Activated CD4-positive, alpha-beta T cell treated with anti-CD3 and anti-CD28 coated beads for 36 hours (primary cell): Measurements from ENCODE around the gene POP7. TPM values are rescaled to one million over a fixed set of nuclear protein-coding genes. Genes with fewer than 3 reads are reported as not detected.
"Not testable (repeated sequence)": the region's sequence is repeated elsewhere in the genome, so short reads cannot be mapped to it uniquely, and the experiment has no call there.

Experiments
- ATAC-seq: fragments of 200-7000 bp; cut with Tn5 transposase; one replicate; pipeline ENCODE4 v1.10.0; 2021; ENCODE audit warnings: mild to moderate bottlenecking, moderate library complexity
- CTCF ChIA-PET: fragments of 350-600 bp; sonication (Branson Sonifier 250); formaldehyde crosslinking; loops from one replicate; lab custom pipeline; 2021; ENCODE audit warnings: antibody characterized with exemption; lab: Charles Lee
- POLR2A ChIA-PET: fragments of 350-600 bp; sonication (Branson Sonifier 250); formaldehyde crosslinking; loops from one replicate; lab custom pipeline; 2021; ENCODE audit warnings: antibody characterized with exemption, inconsistent platforms; lab: Charles Lee
- DNase-seq: peaks from one replicate; pipeline ENCODE4 v3.0.0-alpha.2; 2020
- H3K27ac Mint-ChIP-seq: one replicate; pipeline ENCODE4 v1.8.0; 2021; ENCODE audit warnings: mixed read lengths
- H3K27me3 Mint-ChIP-seq: one replicate; pipeline ENCODE4 v1.8.0; 2021; ENCODE audit warnings: mixed read lengths
- H3K36me3 Mint-ChIP-seq: one replicate; pipeline ENCODE4 v1.8.0; 2021; ENCODE audit warnings: low read depth, mixed read lengths
- H3K4me1 Mint-ChIP-seq: one replicate; pipeline ENCODE4 v1.8.0; 2021; ENCODE audit warnings: mixed read lengths
- H3K4me3 Mint-ChIP-seq: one replicate; pipeline ENCODE4 v1.8.0; 2021; ENCODE audit warnings: mild to moderate bottlenecking, moderate library complexity, mixed read lengths
- H3K9me3 Mint-ChIP-seq: one replicate; pipeline ENCODE4 v1.8.0; 2021; ENCODE audit warnings: low read depth, mixed read lengths
- intact Hi-C, 2 experiments: fragments of 100-400 bp; cut with DNase I in 1 of 2; cut with micrococcal nuclease in 1 of 2; formaldehyde crosslinking; loops; one replicate each; pipeline versions ENCODE4 v1.14.2 to v1.15.1; 2022 to 2024; cut with DNase I, micrococcal nuclease
- total RNA-seq, 2 experiments: library from RNA; stranded (reverse); gene quantifications; one replicate each; pipeline ENCODE4 v1.2.3, GENCODE V29; 2021

POP7 gene
- total RNA-seq, 2 experiments from 2014 or later, result 46.1 to 59.4 TPM

DNA sequence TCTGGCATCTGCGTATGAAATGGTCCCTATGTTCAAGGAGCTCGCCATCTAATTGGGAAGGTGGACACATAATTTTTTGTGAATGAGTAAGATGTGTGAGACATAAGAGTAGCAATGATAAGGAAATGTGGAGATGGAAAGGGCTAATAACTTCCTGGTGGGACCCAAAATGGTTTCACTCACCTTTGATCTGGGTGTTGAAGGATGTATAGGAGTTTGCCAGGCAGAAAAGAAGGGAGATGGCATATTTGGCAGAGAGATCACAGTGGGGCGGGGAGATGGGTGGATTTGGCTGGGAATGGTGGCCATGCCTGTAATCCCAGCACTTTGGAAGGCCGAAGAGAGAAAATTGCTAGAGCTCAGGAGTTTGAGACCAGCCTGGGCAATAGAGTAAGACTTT is 4.5 kb downstream of the POP7 start:
- intact Hi-C loops, result no loop called here
- Mint-ChIP-seq H3K36me3 (peaks cover 12% of the 10 kb centered on the region), H3K4me3 (no peak overlapping the region), H3K27ac (no peak overlapping the region), H3K27me3 (no peaks in the 10 kb centered on the region), H3K4me1 (peaks cover 12% of the 10 kb centered on the region), H3K9me3 (no peaks in the 10 kb centered on the region)
- ChIA-PET POLR2A (no interaction called here), CTCF (no interaction called here)
- ATAC-seq (no peak), DNase-seq (no peak)

DNA sequence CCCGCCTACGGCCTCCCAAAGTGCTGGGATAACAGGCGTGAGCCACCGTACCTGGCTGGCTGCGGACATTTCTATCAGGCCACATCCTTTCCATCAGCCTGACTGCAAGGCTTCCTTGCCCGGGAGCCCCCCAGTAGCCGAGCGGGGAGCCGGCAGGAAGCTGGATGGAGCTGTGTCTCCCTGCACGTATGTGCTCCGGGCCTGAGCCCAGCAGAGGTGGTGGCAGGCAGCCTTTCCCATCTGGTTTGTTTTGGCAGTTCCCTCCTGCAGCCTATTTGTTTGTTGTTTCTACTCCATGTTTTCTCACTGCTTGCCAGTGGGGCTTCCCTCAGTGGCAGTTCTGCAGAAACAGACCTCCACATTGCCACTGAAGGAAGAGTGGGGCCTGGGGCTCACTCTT is 5.4 kb downstream of the POP7 start:
- ChIA-PET POLR2A (no interaction called here), CTCF (no interaction called here)
- no peak for ATAC-seq
- Mint-ChIP-seq H3K4me1 (peaks cover 12% of the 10 kb centered on the region), H3K27me3 (no peaks in the 10 kb centered on the region), H3K36me3 (peaks cover 12% of the 10 kb centered on the region), H3K27ac (no peak overlapping the region), H3K9me3 (no peaks in the 10 kb centered on the region), H3K4me3 (no peak overlapping the region)
- DNase-seq, result no peak
- intact Hi-C loops, result no loop called here

DNA sequence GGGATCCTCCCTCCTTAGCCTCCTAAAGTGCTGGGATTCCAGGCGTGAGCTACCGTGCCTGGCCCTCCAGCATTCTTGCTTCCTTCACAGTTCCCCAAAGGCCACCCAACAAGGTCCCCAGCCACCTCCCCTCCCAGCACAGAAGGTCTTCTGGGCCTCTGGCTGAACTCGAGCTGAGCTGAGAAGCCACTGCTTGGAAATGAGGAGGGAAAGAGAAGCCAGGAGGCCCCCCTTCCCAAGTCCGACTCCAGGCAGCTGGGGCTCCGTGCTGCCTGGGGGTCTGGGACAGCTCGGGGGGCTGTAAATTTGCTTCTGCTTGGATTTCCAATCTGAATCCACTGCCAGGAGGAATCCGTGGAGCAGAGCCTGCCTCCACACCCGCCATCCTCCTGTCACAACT is 8.8 kb downstream of the POP7 start:
- DNase-seq (no peak), ATAC-seq (no peak)
- CTCF ChIA-PET, result interaction anchor here (0.6 to 1.4 kb wide), 4 partner anchors 8 to 142 kb away, joined by 3 to 4 read pairs (median 3); partner anchors contain the start of gene POP7
- POLR2A ChIA-PET, result no interaction called here
- H3K27ac Mint-ChIP-seq, result no peak overlapping the region
- peaks cover 7% of the 10 kb centered on the region for H3K9me3 Mint-ChIP-seq
- H3K27me3 Mint-ChIP-seq, result peaks cover 10% of the 10 kb centered on the region
- H3K4me1 Mint-ChIP-seq, result no peaks in the 10 kb centered on the region
- intact Hi-C loops, result no loop called here
- H3K36me3 Mint-ChIP-seq, result peaks cover 1% of the 10 kb centered on the region
- H3K4me3 Mint-ChIP-seq, result no peak overlapping the region

DNA sequence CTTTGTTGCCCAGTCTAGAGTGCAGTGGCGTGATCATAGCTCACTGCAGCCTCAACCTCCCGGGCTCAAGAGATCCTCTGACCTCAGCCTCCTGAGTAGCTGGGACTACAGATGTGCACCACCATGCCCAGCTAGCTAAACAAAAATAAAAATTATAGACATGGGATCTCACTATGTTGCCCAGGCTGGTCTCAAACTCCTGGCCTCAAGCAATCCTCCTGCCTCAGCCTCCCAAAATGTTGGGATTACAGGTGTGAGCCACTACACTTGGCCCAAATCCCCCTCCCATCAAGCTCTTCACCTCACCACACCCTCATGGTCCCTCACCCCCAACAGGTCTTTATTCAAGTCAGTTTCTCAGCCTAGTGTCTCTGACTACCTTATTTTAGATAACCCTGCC is 11.2 kb downstream of the POP7 start:
- H3K4me3 Mint-ChIP-seq, ATAC-seq, H3K27ac Mint-ChIP-seq, intact Hi-C loops, H3K36me3 Mint-ChIP-seq, H3K9me3 Mint-ChIP-seq, POLR2A ChIA-PET, DNase-seq, H3K4me1 Mint-ChIP-seq: not testable (repeated sequence)
- CTCF ChIA-PET, result interaction anchor here (0.6 to 2.4 kb wide), 4 partner anchors 8 to 118 kb away, joined by 3 to 7 read pairs (median 6); no protein-coding TSS in a partner anchor
- H3K27me3 Mint-ChIP-seq, result peaks cover 23% of the 10 kb centered on the region

DNA sequence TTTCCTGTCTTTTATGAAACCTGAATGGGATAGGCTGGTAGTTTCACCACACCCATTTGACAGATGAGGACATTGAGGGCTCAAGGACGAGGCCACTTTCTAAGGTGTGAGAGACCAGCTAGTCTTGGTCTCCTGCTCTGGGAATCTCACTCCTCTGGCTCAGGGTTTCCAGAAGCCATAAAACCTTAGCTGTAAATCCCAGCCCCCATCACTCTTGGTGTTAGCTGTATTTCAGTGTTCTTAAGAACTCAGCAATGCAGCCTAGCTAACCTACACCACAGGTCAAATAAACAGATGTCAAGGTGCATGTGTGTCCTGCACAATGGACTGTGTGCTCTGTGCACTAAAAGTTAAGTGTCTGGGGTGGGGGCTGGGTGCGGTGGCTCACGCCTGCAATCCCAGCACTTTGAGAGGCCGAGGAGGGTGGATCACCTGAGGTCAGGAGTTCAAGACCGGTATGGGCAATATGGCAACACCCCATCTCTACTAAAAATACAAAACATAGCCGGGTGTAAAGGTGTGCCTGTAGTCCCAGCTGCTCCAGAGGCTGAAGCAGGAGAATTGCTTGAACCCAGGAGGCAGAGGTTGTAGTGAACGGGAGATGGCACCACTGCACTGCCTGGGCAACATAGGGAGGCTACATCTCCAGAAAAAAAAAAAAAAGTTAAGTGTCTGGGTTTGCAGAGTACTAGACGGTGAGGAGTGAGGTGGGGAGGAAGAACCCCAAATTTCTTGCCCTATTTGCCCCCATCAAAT is 13.8 kb downstream of the POP7 start:
- H3K36me3 Mint-ChIP-seq, result peaks cover 1% of the 10 kb centered on the region
- CTCF ChIA-PET, result interaction anchor here (0.7 kb wide), 1 partner anchor 160 kb away, joined by 4 read pairs; no protein-coding TSS in a partner anchor
- peaks cover 2% of the 10 kb centered on the region for H3K4me1 Mint-ChIP-seq
- no peak for DNase-seq
- no peak for ATAC-seq
- H3K4me3 Mint-ChIP-seq, result no peak overlapping the region
- H3K27me3 Mint-ChIP-seq, result peaks cover 37% of the 10 kb centered on the region
- POLR2A ChIA-PET, result no interaction called here
- intact Hi-C loops, result no loop called here
- peaks cover 7% of the 10 kb centered on the region for H3K9me3 Mint-ChIP-seq
- H3K27ac Mint-ChIP-seq, result no peak overlapping the region

DNA sequence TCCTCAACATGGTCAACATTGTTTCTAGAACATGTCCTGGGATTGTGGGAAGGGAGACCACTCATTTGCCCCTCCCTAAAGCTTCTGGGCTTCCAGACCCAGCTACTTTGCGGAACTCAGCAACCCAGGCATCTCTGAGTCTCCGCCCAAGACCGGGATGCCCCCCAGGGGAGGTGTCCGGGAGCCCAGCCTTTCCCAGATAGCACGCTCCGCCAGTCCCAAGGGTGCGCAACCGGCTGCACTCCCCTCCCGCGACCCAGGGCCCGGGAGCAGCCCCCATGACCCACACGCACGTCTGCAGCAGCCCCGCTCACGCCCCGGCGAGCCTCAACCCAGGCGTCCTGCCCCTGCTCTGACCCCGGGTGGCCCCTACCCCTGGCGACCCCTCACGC is 14.4 kb downstream of the POP7 start, which contains the start of gene EPO:
Gene EPO (plus strand): TSS at position 190 of the 392 bp plus-strand sequence. CDS start 513 bp downstream, outside the sequence.
- H3K4me3 Mint-ChIP-seq, result no peak within 1 kb of the TSS
- DNase-seq, result no peak
- H3K36me3 Mint-ChIP-seq, result peaks cover 1% of the 10 kb centered on the region
- CTCF ChIA-PET, result no interaction called here
- H3K27me3 Mint-ChIP-seq, result peaks cover 37% of the 10 kb centered on the region
- peaks cover 5% of the 10 kb centered on the region for H3K4me1 Mint-ChIP-seq
- ATAC-seq, result no peak
- POLR2A ChIA-PET, result no interaction called here
- peaks cover 7% of the 10 kb centered on the region for H3K9me3 Mint-ChIP-seq
- intact Hi-C loops, result no loop called here
- H3K27ac Mint-ChIP-seq, result no peak within 1 kb of the TSS

DNA sequence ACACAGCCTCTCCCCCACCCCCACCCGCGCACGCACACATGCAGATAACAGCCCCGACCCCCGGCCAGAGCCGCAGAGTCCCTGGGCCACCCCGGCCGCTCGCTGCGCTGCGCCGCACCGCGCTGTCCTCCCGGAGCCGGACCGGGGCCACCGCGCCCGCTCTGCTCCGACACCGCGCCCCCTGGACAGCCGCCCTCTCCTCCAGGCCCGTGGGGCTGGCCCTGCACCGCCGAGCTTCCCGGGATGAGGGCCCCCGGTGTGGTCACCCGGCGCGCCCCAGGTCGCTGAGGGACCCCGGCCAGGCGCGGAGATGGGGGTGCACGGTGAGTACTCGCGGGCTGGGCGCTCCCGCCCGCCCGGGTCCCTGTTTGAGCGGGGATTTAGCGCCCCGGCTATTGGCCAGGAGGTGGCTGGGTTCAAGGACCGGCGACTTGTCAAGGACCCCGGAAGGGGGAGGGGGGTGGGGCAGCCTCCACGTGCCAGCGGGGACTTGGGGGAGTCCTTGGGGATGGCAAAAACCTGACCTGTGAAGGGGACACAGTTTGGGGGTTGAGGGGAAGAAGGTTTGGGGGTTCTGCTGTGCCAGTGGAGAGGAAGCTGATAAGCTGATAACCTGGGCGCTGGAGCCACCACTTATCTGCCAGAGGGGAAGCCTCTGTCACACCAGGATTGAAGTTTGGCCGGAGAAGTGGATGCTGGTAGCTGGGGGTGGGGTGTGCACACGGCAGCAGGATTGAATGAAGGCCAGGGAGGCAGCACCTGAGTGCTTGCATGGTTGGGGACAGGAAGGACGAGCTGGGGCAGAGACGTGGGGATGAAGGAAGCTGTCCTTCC is 15.0 kb downstream of the POP7 start:
- no peak for ATAC-seq
- H3K36me3 Mint-ChIP-seq, result peaks cover 1% of the 10 kb centered on the region
- no peak for DNase-seq
- H3K27me3 Mint-ChIP-seq, result peaks cover 37% of the 10 kb centered on the region
- no peak overlapping the region for H3K4me3 Mint-ChIP-seq
- no peak overlapping the region for H3K27ac Mint-ChIP-seq
- peaks cover 5% of the 10 kb centered on the region for H3K4me1 Mint-ChIP-seq
- ChIA-PET POLR2A (interaction anchor here (1.5 kb wide), 1 partner anchor 15 kb away, joined by 5 read pairs; the partner anchor contains the start of gene POP7), CTCF (interaction anchor here (0.6 to 1.5 kb wide), 4 partner anchors 15 to 232 kb away, joined by 3 to 4 read pairs (median 4); partner anchors contain the start of gene POP7)
- H3K9me3 Mint-ChIP-seq, result peaks cover 7% of the 10 kb centered on the region
- intact Hi-C loops, result no loop called here

DNA sequence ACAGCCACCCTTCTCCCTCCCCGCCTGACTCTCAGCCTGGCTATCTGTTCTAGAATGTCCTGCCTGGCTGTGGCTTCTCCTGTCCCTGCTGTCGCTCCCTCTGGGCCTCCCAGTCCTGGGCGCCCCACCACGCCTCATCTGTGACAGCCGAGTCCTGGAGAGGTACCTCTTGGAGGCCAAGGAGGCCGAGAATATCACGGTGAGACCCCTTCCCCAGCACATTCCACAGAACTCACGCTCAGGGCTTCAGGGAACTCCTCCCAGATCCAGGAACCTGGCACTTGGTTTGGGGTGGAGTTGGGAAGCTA is 15.5 kb downstream of the POP7 start:
- intact Hi-C loops, result no loop called here
- H3K36me3 Mint-ChIP-seq, result peaks cover 1% of the 10 kb centered on the region
- H3K4me1 Mint-ChIP-seq, result peaks cover 5% of the 10 kb centered on the region
- ATAC-seq, result no peak
- H3K27me3 Mint-ChIP-seq, result peaks cover 37% of the 10 kb centered on the region
- no peak for DNase-seq
- peaks cover 7% of the 10 kb centered on the region for H3K9me3 Mint-ChIP-seq
- CTCF ChIA-PET, result interaction anchor here (0.6 to 1.5 kb wide), 4 partner anchors 16 to 233 kb away, joined by 3 to 4 read pairs (median 4); partner anchors contain the start of gene POP7
- no peak overlapping the region for H3K4me3 Mint-ChIP-seq
- POLR2A ChIA-PET, result interaction anchor here (1.5 kb wide), 1 partner anchor 16 kb away, joined by 5 read pairs; the partner anchor contains the start of gene POP7
- H3K27ac Mint-ChIP-seq, result no peak overlapping the region

DNA sequence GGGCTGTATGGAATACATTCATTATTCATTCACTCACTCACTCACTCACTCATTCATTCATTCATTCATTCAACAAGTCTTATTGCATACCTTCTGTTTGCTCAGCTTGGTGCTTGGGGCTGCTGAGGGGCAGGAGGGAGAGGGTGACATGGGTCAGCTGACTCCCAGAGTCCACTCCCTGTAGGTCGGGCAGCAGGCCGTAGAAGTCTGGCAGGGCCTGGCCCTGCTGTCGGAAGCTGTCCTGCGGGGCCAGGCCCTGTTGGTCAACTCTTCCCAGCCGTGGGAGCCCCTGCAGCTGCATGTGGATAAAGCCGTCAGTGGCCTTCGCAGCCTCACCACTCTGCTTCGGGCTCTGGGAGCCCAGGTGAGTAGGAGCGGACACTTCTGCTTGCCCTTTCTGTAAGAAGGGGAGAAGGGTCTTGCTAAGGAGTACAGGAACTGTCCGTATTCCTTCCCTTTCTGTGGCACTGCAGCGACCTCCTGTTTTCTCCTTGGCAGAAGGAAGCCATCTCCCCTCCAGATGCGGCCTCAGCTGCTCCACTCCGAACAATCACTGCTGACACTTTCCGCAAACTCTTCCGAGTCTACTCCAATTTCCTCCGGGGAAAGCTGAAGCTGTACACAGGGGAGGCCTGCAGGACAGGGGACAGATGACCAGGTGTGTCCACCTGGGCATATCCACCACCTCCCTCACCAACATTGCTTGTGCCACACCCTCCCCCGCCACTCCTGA is 16.7 kb downstream of the POP7 start:
- DNase-seq (no peak), ATAC-seq (no peak)
- peaks cover 1% of the 10 kb centered on the region for H3K36me3 Mint-ChIP-seq
- H3K9me3 Mint-ChIP-seq, result peaks cover 7% of the 10 kb centered on the region
- intact Hi-C loops, result no loop called here
- no peak overlapping the region for H3K27ac Mint-ChIP-seq
- H3K4me1 Mint-ChIP-seq, result peaks cover 5% of the 10 kb centered on the region
- ChIA-PET POLR2A (interaction anchor here (0.8 to 1.5 kb wide), 2 partner anchors 17 to 207 kb away, joined by 3 to 5 read pairs; partner anchors contain the start of gene POP7), CTCF (interaction anchor here (0.7 to 1.5 kb wide), 7 partner anchors 8 to 1550 kb away, joined by 3 to 5 read pairs (median 3); partner anchors contain the start of genes POP7 and SLC12A9)
- H3K27me3 Mint-ChIP-seq, result peaks cover 35% of the 10 kb centered on the region
- H3K4me3 Mint-ChIP-seq, result no peak overlapping the region

DNA sequence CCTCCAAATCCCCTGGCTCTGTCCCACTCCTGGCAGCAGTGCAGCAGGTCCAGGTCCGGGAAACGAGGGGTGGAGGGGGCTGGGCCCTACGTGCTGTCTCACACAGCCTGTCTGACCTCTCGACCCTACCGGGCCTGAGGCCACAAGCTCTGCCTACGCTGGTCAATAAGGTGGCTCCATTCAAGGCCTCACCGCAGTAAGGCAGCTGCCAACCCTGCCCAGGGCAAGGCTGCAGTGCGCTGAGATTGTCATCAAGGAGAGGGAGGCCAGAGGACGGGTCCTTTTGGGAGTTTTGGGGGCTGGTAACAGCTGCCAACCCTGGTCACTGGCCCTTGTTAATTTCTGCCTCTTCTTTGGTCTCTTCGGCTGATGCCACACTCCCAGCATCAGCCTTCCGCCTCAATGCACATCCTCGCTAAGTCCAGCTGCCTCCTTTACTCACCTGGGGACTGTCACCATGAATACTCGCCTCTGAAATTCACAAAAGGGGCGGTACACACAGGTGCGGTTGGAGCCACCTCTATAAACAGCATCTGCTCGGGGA is 17.9 kb downstream of the POP7 start:
- intact Hi-C loops, result no loop called here
- Mint-ChIP-seq H3K36me3 (no peaks in the 10 kb centered on the region), H3K9me3 (peaks cover 2% of the 10 kb centered on the region), H3K4me1 (peaks cover 5% of the 10 kb centered on the region), H3K4me3 (no peak overlapping the region), H3K27ac (no peak overlapping the region), H3K27me3 (peaks cover 33% of the 10 kb centered on the region)
- DNase-seq (no peak), ATAC-seq (no peak)
- POLR2A ChIA-PET, result interaction anchor here (0.6 kb wide), 1 partner anchor 9 kb away, joined by 5 read pairs; no protein-coding TSS in a partner anchor
- CTCF ChIA-PET, result interaction anchor here (1.0 to 2.9 kb wide), 4 partner anchors 18 to 160 kb away, joined by 3 to 20 read pairs (median 5); partner anchors contain the start of genes POP7 and SLC12A9
